ENCODE data around the gene FAM135A.

GRCh38 chr6:70370496-70370895 is 42.8 kb upstream of the FAM135A start:
- TF ChIP-seq SUZ12 (IDR thresholded peaks at IDR 0.05; ENCODE audit: extremely low read depth, insufficient read depth, insufficient read length), result no peak
- TF ChIP-seq YY1 (IDR thresholded peaks at IDR 0.05; ENCODE audit: insufficient read depth, insufficient read length), result no peak
